ENCODE measurements around the gene NF2. TPM values are rescaled to one million over a fixed set of nuclear protein-coding genes. Genes with fewer than 3 reads are reported as not detected.

NF2 gene
- total RNA-seq, 1 experiment from 2014 or later: 50.9 TPM

DNA sequence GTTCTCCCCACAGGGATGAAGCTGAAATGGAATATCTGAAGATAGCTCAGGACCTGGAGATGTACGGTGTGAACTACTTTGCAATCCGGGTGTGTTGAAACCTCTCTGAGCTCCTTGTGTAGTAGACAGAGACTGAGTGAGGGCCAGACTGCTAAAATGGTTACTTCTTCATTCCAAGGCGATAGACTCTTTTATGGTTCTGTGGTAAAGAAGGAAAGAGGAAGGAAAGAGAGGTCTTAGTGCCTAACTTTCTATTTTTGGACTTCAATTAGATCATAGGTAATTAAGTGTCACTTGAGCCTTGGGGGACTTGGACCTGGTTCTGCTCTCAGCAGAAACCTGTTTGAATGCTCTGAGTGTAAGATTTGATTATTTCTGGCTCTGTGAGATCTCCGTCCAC is 54.7 kb downstream of the NF2 start:
- Histone ChIP-seq H2BK15ac (ENCODE audit: low read depth, low read length) (no peak overlapping the region), H4K8ac (replicated peaks; ENCODE audit: insufficient read length, low read depth, low read length) (no peak overlapping the region), H4K20me1 (ENCODE audit: control insufficient read depth, insufficient read depth, insufficient read length) (no peaks in the 10 kb centered on the region), H2BK20ac (ENCODE audit: low read depth, low read length, poor library complexity, severe bottlenecking) (no peak overlapping the region), H3K27ac (ENCODE audit: insufficient read length, low read depth, low read length) (no peak overlapping the region), H2AK5ac (ENCODE audit: insufficient read length, low read length) (no peak overlapping the region), H3K27me3 (ENCODE audit: insufficient read depth, low read length) (no peaks in the 10 kb centered on the region), H3K23ac (ENCODE audit: insufficient read length, low read depth, low read length) (no peak overlapping the region), H3K79me2 (ENCODE audit: insufficient read depth, low read length) (no peaks in the 10 kb centered on the region), H3K56ac (ENCODE audit: insufficient read length, low read depth, low read length) (no peak overlapping the region), H3K23me2 (ENCODE audit: insufficient read length, low read depth, low read length, poor library complexity, severe bottlenecking) (no peaks in the 10 kb centered on the region), H4K5ac (ENCODE audit: insufficient read length, low read depth, low read length) (no peak overlapping the region), H2BK12ac (ENCODE audit: insufficient read length, low read depth, low read length) (no peak overlapping the region), H3K4ac (ENCODE audit: low read depth, low read length) (no peak overlapping the region), H3T11ph (ENCODE audit: low read length) (no peak overlapping the region), H3K9ac (ENCODE audit: extremely low read depth, insufficient read length, low read length) (no peak overlapping the region), H3K79me1 (ENCODE audit: insufficient read depth, low read depth, low read length, poor library complexity, severe bottlenecking) (no peaks in the 10 kb centered on the region), H3K4me1 (ENCODE audit: insufficient read depth, low read length) (no peaks in the 10 kb centered on the region), H2BK120ac (ENCODE audit: low read depth, low read length, poor library complexity, severe bottlenecking) (no peak overlapping the region), H2BK5ac (ENCODE audit: insufficient read length, low read length) (no peak overlapping the region), H2AFZ (ENCODE audit: low read length) (no peak overlapping the region), H3K14ac (ENCODE audit: insufficient read depth, low read length) (no peak overlapping the region), H3K18ac (ENCODE audit: insufficient read length, low read depth, low read length) (no peak overlapping the region), H4K91ac (ENCODE audit: insufficient read length, low read depth, low read length) (no peak overlapping the region), H3K9me3 (ENCODE audit: control insufficient read depth, low read depth, low read length) (no peaks in the 10 kb centered on the region), H3K4me2 (ENCODE audit: insufficient read depth, insufficient read length, low read length) (no peak overlapping the region)
- peaks cover 0 to 29% (median 24%) of the 10 kb centered on the region in 3 experiments; a peak in 6 of 7 replicates for H3K36me3 Mint-ChIP-seq (ENCODE audit: insufficient read depth in 1 of 3, low read depth in 3 of 3)
- H3K27me3 Mint-ChIP-seq (ENCODE audit: low read depth): no peaks in the 10 kb centered on the region
- no peak for DNase-seq
- H3K27ac Mint-ChIP-seq: 0 out of 7 replicates have a peak overlapping the region, but pooled peaks of 1 of the 3 experiments have one; percentile 3
- TF ChIP-seq, protein P1, sequence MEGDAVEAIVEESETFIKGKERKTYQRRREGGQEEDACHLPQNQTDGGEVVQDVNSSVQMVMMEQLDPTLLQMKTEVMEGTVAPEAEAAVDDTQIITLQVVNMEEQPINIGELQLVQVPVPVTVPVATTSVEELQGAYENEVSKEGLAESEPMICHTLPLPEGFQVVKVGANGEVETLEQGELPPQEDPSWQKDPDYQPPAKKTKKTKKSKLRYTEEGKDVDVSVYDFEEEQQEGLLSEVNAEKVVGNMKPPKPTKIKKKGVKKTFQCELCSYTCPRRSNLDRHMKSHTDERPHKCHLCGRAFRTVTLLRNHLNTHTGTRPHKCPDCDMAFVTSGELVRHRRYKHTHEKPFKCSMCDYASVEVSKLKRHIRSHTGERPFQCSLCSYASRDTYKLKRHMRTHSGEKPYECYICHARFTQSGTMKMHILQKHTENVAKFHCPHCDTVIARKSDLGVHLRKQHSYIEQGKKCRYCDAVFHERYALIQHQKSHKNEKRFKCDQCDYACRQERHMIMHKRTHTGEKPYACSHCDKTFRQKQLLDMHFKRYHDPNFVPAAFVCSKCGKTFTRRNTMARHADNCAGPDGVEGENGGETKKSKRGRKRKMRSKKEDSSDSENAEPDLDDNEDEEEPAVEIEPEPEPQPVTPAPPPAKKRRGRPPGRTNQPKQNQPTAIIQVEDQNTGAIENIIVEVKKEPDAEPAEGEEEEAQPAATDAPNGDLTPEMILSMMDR (conservative IDR thresholded peaks at IDR 0.05): no peak
- WGBS (ENCODE audit: extremely low coverage, insufficient read length, low lambda C conversion rate): no CpG with 5 or more reads among the region's 4 CpGs
- no peaks in the 10 kb centered on the region for H3K9me3 Mint-ChIP-seq
- H3K4me1 Mint-ChIP-seq: no peaks in the 10 kb centered on the region
- no peak overlapping the region for H3K4me3 Mint-ChIP-seq

All from H9 (cell line).